ENCODE data around the gene PFKP.

DNA sequence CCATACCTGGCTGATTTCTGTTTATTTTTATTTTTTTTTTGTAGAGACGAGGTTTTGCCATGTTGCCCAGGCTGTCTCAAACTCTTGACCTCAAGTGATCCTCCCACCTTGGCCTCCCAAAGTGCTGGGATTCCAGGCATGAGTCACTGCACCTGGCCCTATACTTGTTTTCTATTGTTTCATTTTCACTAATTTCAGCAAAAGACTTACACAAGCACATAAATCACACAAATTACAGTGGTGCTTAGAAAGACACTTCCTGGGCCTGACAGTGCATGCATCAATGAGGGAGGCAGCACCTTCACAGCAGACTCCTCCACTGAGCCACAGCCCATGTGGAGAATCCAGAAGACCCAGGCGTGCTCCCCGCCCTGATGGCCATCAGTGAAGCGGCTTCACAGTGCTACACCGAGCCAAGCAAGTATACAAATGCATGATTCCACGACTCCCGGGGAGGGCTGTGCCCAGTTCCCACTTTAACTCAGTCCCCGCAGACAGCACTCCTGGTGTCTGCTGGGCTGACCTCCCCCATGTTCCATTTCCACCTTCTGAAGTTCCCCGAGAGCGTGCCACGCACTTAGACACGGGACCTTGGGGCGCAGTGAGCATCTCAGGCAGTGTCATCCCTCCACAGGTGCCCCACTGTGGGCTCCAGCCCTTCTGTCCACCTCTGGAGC is 84.7 kb downstream of the PFKP start:
- TF ChIP-seq POLR2AphosphoS5 (IDR thresholded peaks at IDR 0.05; ENCODE audit: low read depth, low read length) (no peak), SIN3A (IDR thresholded peaks at IDR 0.05; ENCODE audit: borderline replicate concordance, insufficient read depth, low read depth, low read length) (no peak), TCF7L2 (IDR thresholded peaks at IDR 0.05; ENCODE audit: low read depth, low read length) (no peak)
- TF ChIP-seq, protein P1, sequence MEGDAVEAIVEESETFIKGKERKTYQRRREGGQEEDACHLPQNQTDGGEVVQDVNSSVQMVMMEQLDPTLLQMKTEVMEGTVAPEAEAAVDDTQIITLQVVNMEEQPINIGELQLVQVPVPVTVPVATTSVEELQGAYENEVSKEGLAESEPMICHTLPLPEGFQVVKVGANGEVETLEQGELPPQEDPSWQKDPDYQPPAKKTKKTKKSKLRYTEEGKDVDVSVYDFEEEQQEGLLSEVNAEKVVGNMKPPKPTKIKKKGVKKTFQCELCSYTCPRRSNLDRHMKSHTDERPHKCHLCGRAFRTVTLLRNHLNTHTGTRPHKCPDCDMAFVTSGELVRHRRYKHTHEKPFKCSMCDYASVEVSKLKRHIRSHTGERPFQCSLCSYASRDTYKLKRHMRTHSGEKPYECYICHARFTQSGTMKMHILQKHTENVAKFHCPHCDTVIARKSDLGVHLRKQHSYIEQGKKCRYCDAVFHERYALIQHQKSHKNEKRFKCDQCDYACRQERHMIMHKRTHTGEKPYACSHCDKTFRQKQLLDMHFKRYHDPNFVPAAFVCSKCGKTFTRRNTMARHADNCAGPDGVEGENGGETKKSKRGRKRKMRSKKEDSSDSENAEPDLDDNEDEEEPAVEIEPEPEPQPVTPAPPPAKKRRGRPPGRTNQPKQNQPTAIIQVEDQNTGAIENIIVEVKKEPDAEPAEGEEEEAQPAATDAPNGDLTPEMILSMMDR (IDR thresholded peaks at IDR 0.05), result no peak
